Measurements from ENCODE around the gene DNAI4.

DNA sequence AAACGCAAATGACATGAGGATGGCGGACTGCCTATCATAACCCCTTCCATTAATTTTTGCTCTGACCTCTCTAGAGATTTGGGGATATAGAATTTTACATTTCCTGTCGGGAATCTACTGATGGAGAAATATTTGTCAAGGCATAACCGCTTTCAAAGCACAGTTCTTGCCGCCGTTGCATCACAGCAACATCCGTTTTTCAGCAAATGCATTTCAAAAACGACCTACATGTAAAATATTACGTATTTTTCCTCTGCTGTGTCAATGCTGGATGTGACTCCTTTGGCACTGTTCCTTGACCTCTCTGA is 5.0 kb upstream of the DNAI4 start:
- TF ChIP-seq EZH2phosphoT487 (IDR thresholded peaks at IDR 0.05; ENCODE audit: borderline replicate concordance) = no peak
- no peak for TF ChIP-seq POLR2AphosphoS5 (IDR thresholded peaks at IDR 0.05; ENCODE audit: low read depth, low read length)
- TF ChIP-seq, protein P1, sequence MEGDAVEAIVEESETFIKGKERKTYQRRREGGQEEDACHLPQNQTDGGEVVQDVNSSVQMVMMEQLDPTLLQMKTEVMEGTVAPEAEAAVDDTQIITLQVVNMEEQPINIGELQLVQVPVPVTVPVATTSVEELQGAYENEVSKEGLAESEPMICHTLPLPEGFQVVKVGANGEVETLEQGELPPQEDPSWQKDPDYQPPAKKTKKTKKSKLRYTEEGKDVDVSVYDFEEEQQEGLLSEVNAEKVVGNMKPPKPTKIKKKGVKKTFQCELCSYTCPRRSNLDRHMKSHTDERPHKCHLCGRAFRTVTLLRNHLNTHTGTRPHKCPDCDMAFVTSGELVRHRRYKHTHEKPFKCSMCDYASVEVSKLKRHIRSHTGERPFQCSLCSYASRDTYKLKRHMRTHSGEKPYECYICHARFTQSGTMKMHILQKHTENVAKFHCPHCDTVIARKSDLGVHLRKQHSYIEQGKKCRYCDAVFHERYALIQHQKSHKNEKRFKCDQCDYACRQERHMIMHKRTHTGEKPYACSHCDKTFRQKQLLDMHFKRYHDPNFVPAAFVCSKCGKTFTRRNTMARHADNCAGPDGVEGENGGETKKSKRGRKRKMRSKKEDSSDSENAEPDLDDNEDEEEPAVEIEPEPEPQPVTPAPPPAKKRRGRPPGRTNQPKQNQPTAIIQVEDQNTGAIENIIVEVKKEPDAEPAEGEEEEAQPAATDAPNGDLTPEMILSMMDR (IDR thresholded peaks at IDR 0.05 in 2 of 3, conservative IDR thresholded peaks at IDR 0.05 in 1 of 3; ENCODE audit: borderline replicate concordance in 1 of 3, insufficient read depth in 1 of 3, low read depth in 2 of 3, low read length in 2 of 3) = no peak
- TF ChIP-seq EZH2 (IDR thresholded peaks at IDR 0.05) = no peak
- TF ChIP-seq EGR1 (IDR thresholded peaks at IDR 0.05; ENCODE audit: low read depth) = no peak
- no peak for TF ChIP-seq POLR2A (IDR thresholded peaks at IDR 0.05; ENCODE audit: borderline replicate concordance, extremely low read depth, insufficient read depth, insufficient read length)
- TF ChIP-seq, protein P2, sequence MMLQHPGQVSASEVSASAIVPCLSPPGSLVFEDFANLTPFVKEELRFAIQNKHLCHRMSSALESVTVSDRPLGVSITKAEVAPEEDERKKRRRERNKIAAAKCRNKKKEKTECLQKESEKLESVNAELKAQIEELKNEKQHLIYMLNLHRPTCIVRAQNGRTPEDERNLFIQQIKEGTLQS (IDR thresholded peaks at IDR 0.05) = no peak
- TF ChIP-seq, protein P3, sequence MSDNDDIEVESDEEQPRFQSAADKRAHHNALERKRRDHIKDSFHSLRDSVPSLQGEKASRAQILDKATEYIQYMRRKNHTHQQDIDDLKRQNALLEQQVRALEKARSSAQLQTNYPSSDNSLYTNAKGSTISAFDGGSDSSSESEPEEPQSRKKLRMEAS (IDR thresholded peaks at IDR 0.05) = 0 out of 2 replicates have a peak, but pooled peaks have one; percentile 30
